HG03060 (cell line): ENCODE measurements around the gene OGFOD2.
"Not testable (repeated sequence)": the region's sequence is repeated elsewhere in the genome, so short reads cannot be mapped to it uniquely, and the experiment has no call there.

ENCODE experiments used
- ATAC-seq: cut with Tn5 transposase; IDR thresholded peaks from one replicate; pipeline ENCODE4 v1.9.1; 2021; ENCODE audit warnings: low read depth, moderate number of reproducible peaks; ENCODE audit not compliant: unreplicated experiment

The OGFOD2 gene

GRCh38 chr12:122974892-122975789 is at the start of gene OGFOD2:
TSS of gene OGFOD2 (plus strand) at chr12:122975244. CDS start at chr12:122975252, 8 bp downstream.
- ATAC-seq, result peak; percentile 41

GRCh38 chr12:122927756-122928403 is 47.2 kb upstream of the OGFOD2 start:
- ATAC-seq, result no peak

GRCh38 chr12:122928404-122929147 is 46.5 kb upstream of the OGFOD2 start:
- no peak for ATAC-seq

GRCh38 chr12:122929148-122929538 is 45.9 kb upstream of the OGFOD2 start:
- ATAC-seq, result no peak

- no peak for ATAC-seq
Observed at GRCh38 chr12:122929812-122930211, 45.2 kb upstream of the OGFOD2 start.

- ATAC-seq, result no peak
Observed at GRCh38 chr12:122932207-122932606, 42.8 kb upstream of the OGFOD2 start.

GRCh38 chr12:122934722-122935121 is 40.3 kb upstream of the OGFOD2 start:
- ATAC-seq, result no peak

GRCh38 chr12:122935318-122935717 is 39.7 kb upstream of the OGFOD2 start:
- no peak for ATAC-seq

- no peak for ATAC-seq
Observed at GRCh38 chr12:122937622-122938091, 37.4 kb upstream of the OGFOD2 start.

- ATAC-seq, result no peak
Observed at GRCh38 chr12:122939125-122939524, 35.9 kb upstream of the OGFOD2 start.

GRCh38 chr12:122941351-122941750 is 33.7 kb upstream of the OGFOD2 start:
- ATAC-seq, result not testable (repeated sequence)

- no peak for ATAC-seq
Observed at GRCh38 chr12:122942637-122943036, 32.4 kb upstream of the OGFOD2 start.

GRCh38 chr12:122943196-122943595 is 31.8 kb upstream of the OGFOD2 start:
- no peak for ATAC-seq

- no peak for ATAC-seq
Observed at GRCh38 chr12:122944605-122945592, 30.1 kb upstream of the OGFOD2 start.

GRCh38 chr12:122946690-122947341 is 28.2 kb upstream of the OGFOD2 start:
- no peak for ATAC-seq

GRCh38 chr12:122947352-122947792 is 27.7 kb upstream of the OGFOD2 start:
- no peak for ATAC-seq

- ATAC-seq, result no peak
Observed at GRCh38 chr12:122948605-122949004, 26.4 kb upstream of the OGFOD2 start.

GRCh38 chr12:122949405-122949804 is 25.6 kb upstream of the OGFOD2 start:
- no peak for ATAC-seq
